A549 (cell line): Measurements from ENCODE around the gene SLC19A3. TPM values are rescaled to one million over a fixed set of nuclear protein-coding genes. Genes with fewer than 3 reads are reported as not detected.
A peak's percentile ranks its signal among the peaks of the same experiment; 100 is the strongest.

Experiments
- ATAC-seq, 2 experiments: fragments of 200-7000 bp in 1 of 2; fragments of >200 bp in 1 of 2; cut with Nextera tagmentation in 1 of 2; cut with Tn5 transposase in 1 of 2; 3 replicates each; pipeline versions ENCODE4 v1.8.0 to v1.9.1; 2018 to 2020; ENCODE audit warnings: mild to moderate bottlenecking in 1 of 2, moderate library complexity in 1 of 2
- CTCF ChIA-PET: fragments of 300-600 bp; sonication (Branson Sonifier 250); formaldehyde crosslinking; extraction: SDS; loops from one replicate; lab custom pipeline; 2021; ENCODE audit warnings: antibody characterized with exemption, inconsistent platforms; lab: Yijun Ruan, JAX
- POLR2A ChIA-PET: fragments of 350-600 bp; formaldehyde crosslinking; extraction: SDS; loops from one replicate; lab custom pipeline; 2021; ENCODE audit warnings: antibody characterized with exemption, inconsistent platforms; lab: Yijun Ruan, JAX
- DNase-seq, 2 experiments: peaks; one replicate each; pipeline versions ENCODE4 v3.0.0 to v3.0.0-alpha.2; 2011 to 2016; ENCODE audit warnings: low read depth in 1 of 2, low spot score in 1 of 2
- FAIRE-seq: peaks from 2 replicates; lab custom pipeline; 2011; peaks lifted over from hg19 to GRCh38; lab: Jason Lieb, UNC
- H3K27ac ChIP-seq, 2 experiments: fragments of >200 bp; sonication (Bioruptor Twin); formaldehyde crosslinking; 3 replicates each; pipeline ENCODE4 v1.5.1; 2016 to 2017
- H3K4me1 ChIP-seq: fragments of >200 bp; sonication (Bioruptor Twin); formaldehyde crosslinking; 3 replicates; pipeline ENCODE4 v1.6.1; 2016
- H3K4me2 ChIP-seq: fragments of >200 bp; sonication (Bioruptor Twin); formaldehyde crosslinking; 3 replicates; pipeline ENCODE4 v1.6.1; 2016
- H3K4me3 ChIP-seq: fragments of >200 bp; sonication (Bioruptor Twin); formaldehyde crosslinking; 3 replicates; pipeline ENCODE4 v1.5.1; 2016
- H3K9me3 ChIP-seq: fragments of >200 bp; sonication (Bioruptor Twin); formaldehyde crosslinking; 3 replicates; pipeline ENCODE4 v1.6.1; 2016
- BHLHE40 ChIP-seq: IDR thresholded peaks from 2 replicates; pipeline ENCODE4 v1.6.1; 2012; ENCODE audit warnings: low read depth, low read length, inconsistent platforms
- CBX2 ChIP-seq: fragments of 200-600 bp; sonication (generic); IDR thresholded peaks from 2 replicates; pipeline ENCODE4 v1.6.1; 2016; ENCODE audit warnings: low read depth, mild to moderate bottlenecking, borderline replicate concordance
- CEBPB ChIP-seq, 2 experiments: fragments of >200 bp in 1 of 2; sonication (Bioruptor Twin) in 1 of 2; formaldehyde crosslinking in 1 of 2; IDR thresholded peaks; 2 replicates each; pipeline ENCODE4 v1.6.1; 2012 to 2016
- CHD2 ChIP-seq: fragments of 150-350 bp; IDR thresholded peaks from 2 replicates; pipeline ENCODE4 v1.6.1; 2014; ENCODE audit warnings: low read length; ENCODE audit not compliant: partially characterized antibody
- CHD4 ChIP-seq: fragments of 200-600 bp; sonication (generic); IDR thresholded peaks from 2 replicates; pipeline ENCODE4 v1.6.1; 2016; ENCODE audit warnings: antibody characterized with exemption, mild to moderate bottlenecking, borderline replicate concordance
- CTCF ChIP-seq: fragments of >200 bp; sonication (Bioruptor Twin); formaldehyde crosslinking; IDR thresholded peaks from 3 replicates; pipeline ENCODE4 v1.5.1; 2016
- EHF ChIP-seq: fragments of 250-450 bp; sonication (Bioruptor Pico); IDR thresholded peaks from 2 replicates; pipeline ENCODE4 v1.5.0; 2020; ENCODE audit warnings: mild to moderate bottlenecking
- EHMT2 ChIP-seq: fragments of 200-600 bp; sonication (generic); IDR thresholded peaks from 2 replicates; pipeline ENCODE4 v1.6.1; 2016; ENCODE audit warnings: antibody characterized with exemption, low read depth, mild to moderate bottlenecking, moderate library complexity
- ESRRA ChIP-seq: fragments of 150-350 bp; IDR thresholded peaks from 2 replicates; pipeline ENCODE4 v1.6.1; 2014; ENCODE audit warnings: mild to moderate bottlenecking, low read length, borderline replicate concordance
- FOSB ChIP-seq: fragments of 250-450 bp; sonication (Bioruptor Pico); IDR thresholded peaks from 2 replicates; pipeline ENCODE4 v1.5.0; 2020; ENCODE audit warnings: mild to moderate bottlenecking, moderate library complexity
- FOSL2 ChIP-seq, 2 experiments: fragments of 450-650 bp in 1 of 2; fragments of >200 bp in 1 of 2; sonication (Bioruptor Twin) in 1 of 2; formaldehyde crosslinking; IDR thresholded peaks; 2 replicates each; pipeline versions ENCODE4 v1.5.0 to v1.6.1; 2016 to 2020; ENCODE audit warnings: mild to moderate bottlenecking in 1 of 2, moderate library complexity in 1 of 2
- FOXS1 ChIP-seq: fragments of 250-450 bp; sonication (Bioruptor Pico); IDR thresholded peaks from 2 replicates; pipeline ENCODE4 v1.5.0; 2020; ENCODE audit warnings: mild to moderate bottlenecking, moderate library complexity
- HDAC2 ChIP-seq: fragments of 200-600 bp; sonication (generic); IDR thresholded peaks from 2 replicates; pipeline ENCODE4 v1.6.1; 2016
- HES2 ChIP-seq: fragments of >200 bp; sonication (Bioruptor Twin); formaldehyde crosslinking; IDR thresholded peaks from 2 replicates; pipeline ENCODE4 v1.6.1; 2016
- HEYL ChIP-seq: fragments of 250-450 bp; sonication (Bioruptor Pico); IDR thresholded peaks from 2 replicates; pipeline ENCODE4 v1.8.0; 2021; ENCODE audit warnings: mild to moderate bottlenecking, moderate library complexity
- HOXB13 ChIP-seq: fragments of 250-450 bp; sonication (Bioruptor Pico); IDR thresholded peaks from 2 replicates; pipeline ENCODE4 v1.5.0; 2020; ENCODE audit warnings: low read depth, mild to moderate bottlenecking, moderate library complexity
- JUNB ChIP-seq: fragments of >200 bp; sonication (Bioruptor Twin); formaldehyde crosslinking; IDR thresholded peaks from 2 replicates; pipeline ENCODE4 v1.6.1; 2016
- KDM5A ChIP-seq: fragments of 200-600 bp; sonication (generic); IDR thresholded peaks from 2 replicates; pipeline ENCODE4 v1.6.1; 2016; ENCODE audit warnings: antibody characterized with exemption, mild to moderate bottlenecking
- MAFK ChIP-seq: fragments of 450-650 bp; IDR thresholded peaks from 2 replicates; pipeline ENCODE4 v1.6.1; 2014; ENCODE audit not compliant: partially characterized antibody
- MYC ChIP-seq: IDR thresholded peaks from 2 replicates; pipeline ENCODE4 v1.6.1; 2012; ENCODE audit warnings: mild to moderate bottlenecking, inconsistent platforms, low read length, improper control_type of control experiment, borderline replicate concordance
- NFE2L2 ChIP-seq: fragments of 150-350 bp; conservative IDR thresholded peaks from 2 replicates; pipeline ENCODE4 v1.6.1; 2014; ENCODE audit warnings: low read length
- PBX3 ChIP-seq: IDR thresholded peaks from 2 replicates; pipeline ENCODE4 v1.6.1; 2012
- PHF8 ChIP-seq: fragments of 200-600 bp; sonication (generic); IDR thresholded peaks from 2 replicates; pipeline ENCODE4 v1.6.1; 2016; ENCODE audit warnings: low read depth, mild to moderate bottlenecking, antibody characterized with exemption, moderate library complexity, borderline replicate concordance
- POLR2A ChIP-seq: IDR thresholded peaks from 2 replicates; pipeline ENCODE4 v1.6.1; 2012; ENCODE audit warnings: mild to moderate bottlenecking, low read length
- POLR2AphosphoS2 ChIP-seq: conservative IDR thresholded peaks from 2 replicates; pipeline ENCODE4 v1.6.1; 2012; ENCODE audit warnings: low read length, improper control_type of control experiment, inconsistent platforms
- RAD21 ChIP-seq, 2 experiments: fragments of >200 bp in 1 of 2; sonication (Bioruptor Twin) in 1 of 2; formaldehyde crosslinking in 1 of 2; IDR thresholded peaks in 1 of 2; conservative IDR thresholded peaks in 1 of 2; 2 replicates in 1 of 2; 3 replicates in 1 of 2; pipeline ENCODE4 v1.6.1; 2012 to 2018; ENCODE audit warnings: inconsistent platforms in 1 of 2
- RARB ChIP-seq: fragments of 250-450 bp; sonication (Bioruptor Pico); IDR thresholded peaks from 2 replicates; pipeline ENCODE4 v1.8.0; 2021; ENCODE audit warnings: mild to moderate bottlenecking, moderate library complexity
- RFX5 ChIP-seq: fragments of 450-650 bp; IDR thresholded peaks from 2 replicates; pipeline ENCODE4 v1.7.1; 2014; ENCODE audit warnings: antibody characterized with exemption, mild to moderate bottlenecking, moderate library complexity
- RNF2 ChIP-seq: fragments of 200-600 bp; sonication (generic); IDR thresholded peaks from 2 replicates; pipeline ENCODE4 v1.6.1; 2016; ENCODE audit warnings: low read depth, mild to moderate bottlenecking, antibody characterized with exemption, moderate library complexity, borderline replicate concordance
- SMC3 ChIP-seq: fragments of >200 bp; sonication (Bioruptor Twin); formaldehyde crosslinking; IDR thresholded peaks from 3 replicates; pipeline ENCODE4 v1.6.1; 2018; ENCODE audit warnings: inconsistent platforms
- SREBF2 ChIP-seq: fragments of 450-650 bp; IDR thresholded peaks from 2 replicates; pipeline ENCODE4 v1.6.1; 2014; ENCODE audit warnings: mild to moderate bottlenecking, moderate library complexity
- TP53 ChIP-seq: fragments of 250-450 bp; sonication (Bioruptor Pico); IDR thresholded peaks from 2 replicates; pipeline ENCODE4 v1.5.0; 2021; ENCODE audit warnings: mild to moderate bottlenecking, moderate library complexity
- ZFP36 ChIP-seq: fragments of 450-650 bp; IDR thresholded peaks from 2 replicates; pipeline ENCODE4 v1.6.1; 2014; ENCODE audit warnings: borderline replicate concordance; ENCODE audit not compliant: partially characterized antibody
- ZNF302 ChIP-seq: fragments of 250-450 bp; sonication (Bioruptor Pico); IDR thresholded peaks from 2 replicates; pipeline ENCODE4 v1.9.0; 2021; ENCODE audit warnings: inconsistent platforms, mild to moderate bottlenecking, moderate library complexity
- ZSCAN20 ChIP-seq: fragments of 250-450 bp; sonication (Bioruptor Pico); IDR thresholded peaks from 2 replicates; pipeline ENCODE4 v1.8.0; 2022; ENCODE audit warnings: mild to moderate bottlenecking, moderate library complexity
- WGBS: methylation state at CpG from one replicate; pipeline ENCODE4 v1.1.6; 2017; ENCODE audit errors: missing lambda C conversion rate; 5-methylcytosine and 5-hydroxymethylcytosine counted together
- polyA plus RNA-seq, 4 experiments: library from polyadenylated mRNA; depleted of rRNA in 3 of 4; stranded (reverse); fragments of >200 nt; fragmentation: RNase III in 1 of 4; extraction: RNeasy Plus Mini Kit Qiagen cat#74134 plus additional on column Dnase treatment in 1 of 4; gene quantifications; 2 replicates in 3 of 4; 3 replicates in 1 of 4; pipeline ENCODE4 v1.2.3, GENCODE V29; 2011 to 2017
- TF ChIP-seq, protein P1 (sequence below): fragments of 250-450 bp; sonication (Bioruptor Pico); IDR thresholded peaks from 2 replicates; pipeline ENCODE4 v1.5.0; 2021; ENCODE audit warnings: mild to moderate bottlenecking, moderate library complexity, borderline replicate concordance

The SLC19A3 gene
- polyA plus RNA-seq, 2 of the 4 experiments (the other 2 are of a cell fraction), result 2.8 to 7.6 TPM

DNA sequence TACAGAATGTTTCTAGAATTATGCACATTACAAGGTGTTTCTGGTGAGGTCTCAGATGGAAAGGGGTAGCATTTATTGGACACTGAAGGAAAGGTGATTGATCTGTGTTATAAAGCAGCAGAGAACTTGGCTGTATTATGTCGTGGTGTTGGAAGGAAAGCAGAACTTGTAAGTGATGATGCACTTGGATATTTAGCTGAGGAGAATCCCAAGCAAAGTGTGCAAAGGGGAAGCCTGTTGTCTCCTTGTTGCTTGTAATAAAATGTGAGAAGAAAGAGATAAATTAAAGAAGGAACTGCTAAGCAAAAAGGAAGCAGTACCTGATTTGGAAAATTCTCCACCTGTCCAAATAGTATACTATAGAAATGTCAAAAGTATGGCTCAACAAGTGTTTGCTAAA lies 63.4 kb downstream of the SLC19A3 start:
- peaks cover 60% of the 10 kb centered on the region for H3K4me1 ChIP-seq
- no peak for FAIRE-seq
- ChIA-PET CTCF (no interaction called here), POLR2A (no interaction called here)
- 94% methylated on average over 1 of the region's 1 CpG for WGBS
- no peak for ATAC-seq
- no peak overlapping the region for H3K4me3 ChIP-seq
- H3K9me3 ChIP-seq, result no peaks in the 10 kb centered on the region
- peak overlapping the region; percentile 61 for H3K4me2 ChIP-seq
- DNase-seq, result no peak
- TF ChIP-seq RARB (no peak), CEBPB (IDR thresholded peaks at IDR 0.05) (no peak)
- peak overlapping the region; percentile 87 to 89 for H3K27ac ChIP-seq

- Histone ChIP-seq H3K9me3 (no peaks in the 10 kb centered on the region), H3K4me1 (peaks cover 60% of the 10 kb centered on the region), H3K4me2 (peak overlapping the region; percentile 61), H3K27ac (peak overlapping the region; percentile 87 to 89), H3K4me3 (no peak overlapping the region)
- DNase-seq, result peak in 1 of 2 experiments; percentile 93
- WGBS, result under 1% methylated on average over 4 of the region's 4 CpGs
- ChIA-PET POLR2A (no interaction called here), CTCF (interaction anchor here (0.9 kb wide), 1 partner anchor 113 kb away, joined by 4 read pairs; no protein-coding TSS in a partner anchor)
- ATAC-seq, result peak; percentile 61 to 67
- FAIRE-seq, result no peak
- TF ChIP-seq TP53 (CRISPR knock-in tag) (no peak), POLR2AphosphoS2 (no peak), NFE2L2 (peak; percentile 96), RAD21 (conservative IDR thresholded peaks at IDR 0.05 in 1 of 2, IDR thresholded peaks at IDR 0.05 in 1 of 2) (peak in 1 of 2 experiments; percentile 39; a peak in 2 of 5 replicates), CHD4 (no peak), POLR2A (no peak), PBX3 (no peak), HDAC2 (no peak), CBX2 (no peak), ZSCAN20 (CRISPR knock-in tag) (no peak), CTCF (no peak), RNF2 (no peak), PHF8 (no peak), HOXB13 (0 out of 2 replicates have a peak, but pooled peaks have one; percentile 8), BHLHE40 (no peak), FOXS1 (CRISPR knock-in tag) (no peak; the same call in 1 of the 2 replicates), SREBF2 (no peak), KDM5A (no peak), ZFP36 (no peak), SMC3 (0 out of 3 replicates have a peak, but pooled peaks have one; percentile 21), JUNB (peak; percentile 83), HES2 (peak; percentile 78; the same call in 1 of the 2 replicates), EHMT2 (no peak), HEYL (no peak), CHD2 (no peak), ESRRA (no peak), RARB (peak; percentile 83), EHF (CRISPR knock-in tag) (no peak), RFX5 (no peak), CEBPB (IDR thresholded peaks at IDR 0.05) (peak; percentile 90 to 94), FOSB (no peak), ZNF302 (CRISPR knock-in tag) (no peak), MYC (no peak), MAFK (peak; percentile 98), FOSL2 (IDR thresholded peaks at IDR 0.05) (peak; percentile 62; the same call in 1 of the 2 replicates), FOSL2 (CRISPR knock-in tag; IDR thresholded peaks at IDR 0.05) (peak; percentile 77)
- TF ChIP-seq, protein P1, sequence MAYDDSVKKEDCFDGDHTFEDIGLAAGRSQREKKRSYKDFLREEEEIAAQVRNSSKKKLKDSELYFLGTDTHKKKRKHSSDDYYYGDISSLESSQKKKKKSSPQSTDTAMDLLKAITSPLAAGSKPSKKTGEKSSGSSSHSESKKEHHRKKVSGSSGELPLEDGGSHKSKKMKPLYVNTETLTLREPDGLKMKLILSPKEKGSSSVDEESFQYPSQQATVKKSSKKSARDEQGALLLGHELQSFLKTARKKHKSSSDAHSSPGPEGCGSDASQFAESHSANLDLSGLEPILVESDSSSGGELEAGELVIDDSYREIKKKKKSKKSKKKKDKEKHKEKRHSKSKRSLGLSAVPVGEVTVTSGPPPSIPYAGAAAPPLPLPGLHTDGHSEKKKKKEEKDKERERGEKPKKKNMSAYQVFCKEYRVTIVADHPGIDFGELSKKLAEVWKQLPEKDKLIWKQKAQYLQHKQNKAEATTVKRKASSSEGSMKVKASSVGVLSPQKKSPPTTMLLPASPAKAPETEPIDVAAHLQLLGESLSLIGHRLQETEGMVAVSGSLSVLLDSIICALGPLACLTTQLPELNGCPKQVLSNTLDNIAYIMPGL, result no peak
These were observed 64.4 kb downstream of the SLC19A3 start for GRCh38 chr2:227653419-227653818.
